Lower lobe of right lung (tissue), 2 donors: ENCODE measurements around the gene CCDC14. TPM values are rescaled to one million over a fixed set of nuclear protein-coding genes. Genes with fewer than 3 reads are reported as not detected.
"Not testable (repeated sequence)": the region's sequence is repeated elsewhere in the genome, so short reads cannot be mapped to it uniquely, and the experiment has no call there.

Experiments used
- ATAC-seq, 2 donors: fragments of 200-7000 bp; cut with Tn5 transposase; one replicate each; pipeline ENCODE4 v1.9.1; 2020 to 2022; ENCODE audit warnings: mild to moderate bottlenecking in 2 of 2, moderate library complexity in 2 of 2
- DNase-seq: peaks from one replicate; pipeline ENCODE4 v3.0.0-alpha.2; 2020
- H3K27ac ChIP-seq: fragments of 200-600 bp; one replicate; pipeline ENCODE4 v1.8.0; 2022
- H3K27me3 ChIP-seq: fragments of 200-600 bp; one replicate; pipeline ENCODE4 v1.8.0; 2022; ENCODE audit warnings: low read depth
- H3K36me3 ChIP-seq: fragments of 200-600 bp; one replicate; pipeline ENCODE4 v1.8.0; 2022; ENCODE audit warnings: mild to moderate bottlenecking
- H3K4me1 ChIP-seq: fragments of 200-600 bp; one replicate; pipeline ENCODE4 v1.8.0; 2022
- H3K4me3 ChIP-seq: fragments of 200-600 bp; one replicate; pipeline ENCODE4 v1.8.0; 2022; ENCODE audit warnings: mild to moderate bottlenecking
- H3K9me3 ChIP-seq: fragments of 200-600 bp; one replicate; pipeline ENCODE4 v1.8.0; 2022
- intact Hi-C: fragments of 100-400 bp; cut with DNase I; formaldehyde crosslinking; loops from one replicate; pipeline ENCODE4 v1.11.0; 2022
- total RNA-seq: library from RNA; stranded (reverse); fragmentation: NEBNext Ultra II Directional; extraction: Animal tissue kit (Norgen Biotek cat#: 25700); gene quantifications from one replicate; pipeline ENCODE4 v1.2.1, GENCODE V29; 2021
- TF ChIP-seq, protein P1 (sequence below): fragments of 200-600 bp; IDR thresholded peaks from one replicate; pipeline ENCODE4 v1.8.0; 2022; ENCODE audit warnings: antibody characterized with exemption, mild to moderate bottlenecking
- donor health status: DM: no; HTN: yes; CAD: no; lungs with severe emphysema.

CCDC14 gene
- total RNA-seq, 1 donor from 2014 or later, result 36.8 TPM

DNA sequence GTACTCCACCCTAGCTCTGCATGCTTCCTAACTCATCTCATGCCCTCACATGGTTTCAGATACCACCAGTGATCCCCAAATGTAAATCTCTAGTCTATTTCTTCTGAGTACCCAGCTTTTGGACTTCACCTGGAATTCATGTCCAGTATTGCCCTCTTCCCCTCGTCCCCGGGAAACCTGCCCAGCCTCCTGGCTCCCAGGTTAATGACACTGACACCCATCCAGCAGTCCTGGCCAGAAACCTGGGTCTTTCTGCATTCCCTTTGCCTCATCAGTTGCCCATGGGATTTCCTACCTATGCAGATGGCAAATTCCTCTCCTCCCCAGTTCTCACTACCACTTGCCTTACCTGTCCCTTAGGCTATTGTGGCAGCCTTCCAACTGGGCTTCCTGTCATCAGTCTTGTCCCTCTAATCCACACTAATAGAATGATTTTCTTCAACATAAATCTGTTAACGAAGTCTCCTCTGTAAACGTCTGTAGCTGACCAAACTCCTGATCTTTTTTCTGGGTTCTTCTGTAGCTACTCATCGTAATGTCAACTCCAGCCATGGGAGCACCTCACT is 61.6 kb downstream of the CCDC14 start:
- no peaks in the 10 kb centered on the region for H3K4me1 ChIP-seq
- no peak overlapping the region for H3K4me3 ChIP-seq
- H3K36me3 ChIP-seq, result no peaks in the 10 kb centered on the region
- H3K9me3 ChIP-seq, result no peaks in the 10 kb centered on the region
- ATAC-seq (no peak), DNase-seq (no peak)
- H3K27me3 ChIP-seq, result no peaks in the 10 kb centered on the region
- intact Hi-C loops, result no loop called here
- TF ChIP-seq, protein P1, sequence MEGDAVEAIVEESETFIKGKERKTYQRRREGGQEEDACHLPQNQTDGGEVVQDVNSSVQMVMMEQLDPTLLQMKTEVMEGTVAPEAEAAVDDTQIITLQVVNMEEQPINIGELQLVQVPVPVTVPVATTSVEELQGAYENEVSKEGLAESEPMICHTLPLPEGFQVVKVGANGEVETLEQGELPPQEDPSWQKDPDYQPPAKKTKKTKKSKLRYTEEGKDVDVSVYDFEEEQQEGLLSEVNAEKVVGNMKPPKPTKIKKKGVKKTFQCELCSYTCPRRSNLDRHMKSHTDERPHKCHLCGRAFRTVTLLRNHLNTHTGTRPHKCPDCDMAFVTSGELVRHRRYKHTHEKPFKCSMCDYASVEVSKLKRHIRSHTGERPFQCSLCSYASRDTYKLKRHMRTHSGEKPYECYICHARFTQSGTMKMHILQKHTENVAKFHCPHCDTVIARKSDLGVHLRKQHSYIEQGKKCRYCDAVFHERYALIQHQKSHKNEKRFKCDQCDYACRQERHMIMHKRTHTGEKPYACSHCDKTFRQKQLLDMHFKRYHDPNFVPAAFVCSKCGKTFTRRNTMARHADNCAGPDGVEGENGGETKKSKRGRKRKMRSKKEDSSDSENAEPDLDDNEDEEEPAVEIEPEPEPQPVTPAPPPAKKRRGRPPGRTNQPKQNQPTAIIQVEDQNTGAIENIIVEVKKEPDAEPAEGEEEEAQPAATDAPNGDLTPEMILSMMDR, result no peak
- H3K27ac ChIP-seq, result no peak overlapping the region

GRCh38 chr3:123893012-123893411 is 68.0 kb downstream of the CCDC14 start:
- Histone ChIP-seq H3K9me3 (peaks cover 7% of the 10 kb centered on the region), H3K27ac (no peak overlapping the region), H3K4me1 (no peaks in the 10 kb centered on the region), H3K36me3 (no peaks in the 10 kb centered on the region), H3K27me3 (no peaks in the 10 kb centered on the region), H3K4me3 (no peak overlapping the region)
- intact Hi-C loops, result no loop called here
- ATAC-seq, result no peak
- DNase-seq, result no peak
- TF ChIP-seq, protein P1, result no peak

DNA sequence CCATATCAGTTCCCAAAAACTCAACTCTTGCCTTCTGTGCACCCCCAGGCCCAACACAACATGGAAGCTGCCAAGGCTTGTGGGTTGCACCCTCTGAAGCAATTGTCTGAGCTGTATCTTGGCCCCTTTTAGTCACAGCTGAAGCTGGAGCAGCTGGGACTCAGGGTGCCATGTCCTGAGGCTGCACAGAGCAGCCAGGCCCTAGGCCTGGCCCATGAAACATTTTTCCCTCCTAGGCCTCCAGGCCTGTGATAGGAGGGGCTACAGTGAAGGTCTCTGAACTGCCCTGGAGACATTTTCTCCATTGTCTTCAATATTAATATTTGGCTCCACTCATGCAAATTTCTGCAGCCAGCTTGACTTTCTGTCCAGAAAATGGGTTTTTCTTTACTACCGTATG is 68.8 kb downstream of the CCDC14 start:
- Histone ChIP-seq H3K36me3 (no peaks in the 10 kb centered on the region), H3K9me3 (peaks cover 7% of the 10 kb centered on the region), H3K27me3 (no peaks in the 10 kb centered on the region), H3K27ac (no peak overlapping the region), H3K4me3 (no peak overlapping the region), H3K4me1 (no peaks in the 10 kb centered on the region)
- TF ChIP-seq, protein P1, result no peak
- ATAC-seq, result no peak
- intact Hi-C loops, result no loop called here
- no peak for DNase-seq

GRCh38 chr3:123890991-123891390 is 70.0 kb downstream of the CCDC14 start:
- H3K27ac ChIP-seq, H3K36me3 ChIP-seq, H3K4me1 ChIP-seq, H3K9me3 ChIP-seq, H3K4me3 ChIP-seq, intact Hi-C loops, H3K27me3 ChIP-seq, ATAC-seq, DNase-seq: not testable (repeated sequence)

GRCh38 chr3:123890162-123890561 is 70.9 kb downstream of the CCDC14 start:
- H3K27me3 ChIP-seq, intact Hi-C loops, ATAC-seq, H3K9me3 ChIP-seq, H3K36me3 ChIP-seq, DNase-seq, H3K27ac ChIP-seq, H3K4me3 ChIP-seq, H3K4me1 ChIP-seq: not testable (repeated sequence)

DNA sequence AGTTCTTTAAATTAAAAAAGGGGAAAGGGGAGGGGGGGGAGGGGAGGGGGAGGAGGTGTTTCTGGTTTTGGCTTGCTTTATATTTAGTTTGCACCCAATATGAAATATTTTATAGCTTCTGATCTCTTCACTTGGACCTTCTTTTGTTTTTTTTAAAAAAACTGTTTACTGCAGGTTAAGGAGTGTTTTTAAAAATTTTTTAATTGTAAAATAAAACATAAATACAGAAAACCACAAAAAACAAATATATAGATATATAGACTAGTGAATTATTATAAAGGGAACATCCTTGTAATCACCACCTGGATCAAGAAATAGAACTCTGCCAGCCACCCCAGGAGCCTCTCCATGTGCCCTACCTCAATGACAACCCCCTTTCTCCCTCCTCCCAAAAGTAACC is 76.0 kb downstream of the CCDC14 start:
- DNase-seq (no peak), ATAC-seq (no peak)
- H3K4me3 ChIP-seq, result no peak overlapping the region
- intact Hi-C loops, result no loop called here
- peaks cover 10% of the 10 kb centered on the region for H3K4me1 ChIP-seq
- no peaks in the 10 kb centered on the region for H3K36me3 ChIP-seq
- H3K27ac ChIP-seq, result no peak overlapping the region
- TF ChIP-seq, protein P1, result no peak
- H3K27me3 ChIP-seq, result peaks cover 15% of the 10 kb centered on the region
- no peaks in the 10 kb centered on the region for H3K9me3 ChIP-seq
